Gastrocnemius medialis (tissue), 4 donors: Measurements from ENCODE around the gene ZNF124.
"Not testable (repeated sequence)": the region's sequence is repeated elsewhere in the genome, so short reads cannot be mapped to it uniquely, and the experiment has no call there.

Experiments used
- CTCF ChIP-seq, 5 experiments: fragments of 450-650 bp in 3 of 5; fragments of 200-600 bp in 2 of 5; sonication (generic) in 2 of 5; IDR thresholded peaks in 4 of 5; conservative IDR thresholded peaks in 1 of 5; 1 replicate in 4 of 5; 2 replicates in 1 of 5; pipeline ENCODE4 v1.5.1; 2016 to 2019; ENCODE audit warnings: antibody characterized with exemption in 5 of 5, mild to moderate bottlenecking in 3 of 5, moderate library complexity in 3 of 5
- POLR2A ChIP-seq, 2 donors: fragments of 450-650 bp; IDR thresholded peaks; one replicate each; pipeline ENCODE4 v1.6.1; 2017; ENCODE audit warnings: antibody characterized with exemption in 2 of 2, mild to moderate bottlenecking in 2 of 2, moderate library complexity in 2 of 2

GRCh38 chr1:247171875-247172563 lies at the start of gene ZNF124:
- not testable (repeated sequence) for TF ChIP-seq CTCF (IDR thresholded peaks at IDR 0.05 in 4 of 5, conservative IDR thresholded peaks at IDR 0.05 in 1 of 5); POLR2A (IDR thresholded peaks at IDR 0.05)
